MM.1S (cell line): Measurements from ENCODE around the gene TRAM2.

Experiments used
- DNase-seq: peaks from one replicate; pipeline ENCODE4 v3.0.0-alpha.2; 2015
- H2AFZ ChIP-seq: fragments of 300-600 bp; sonication (generic); 2 replicates; pipeline ENCODE4 v1.6.0; 2016; ENCODE audit warnings: antibody characterized with exemption, low read length
- H3F3A ChIP-seq: fragments of 300-600 bp; sonication (generic); 2 replicates; pipeline ENCODE4 v1.6.1; 2016; ENCODE audit warnings: mild to moderate bottlenecking, antibody characterized with exemption, low read length, moderate library complexity, mixed read lengths; ENCODE audit not compliant: insufficient read depth
- H3K27ac ChIP-seq: fragments of 300-600 bp; sonication (generic); 2 replicates; pipeline ENCODE4 v1.5.1; 2016; ENCODE audit warnings: mild to moderate bottlenecking, low read length
- H3K27me3 ChIP-seq: fragments of 300-600 bp; sonication (generic); replicated peaks from 2 replicates; pipeline ENCODE4 v1.6.0; 2016; ENCODE audit warnings: low read length; ENCODE audit not compliant: insufficient read depth
- H3K36me3 ChIP-seq: fragments of 300-600 bp; sonication (generic); replicated peaks from 2 replicates; pipeline ENCODE4 v1.6.1; 2016; ENCODE audit warnings: mild to moderate bottlenecking, low read length, mixed read lengths; ENCODE audit not compliant: insufficient read depth
- H3K4me1 ChIP-seq: fragments of 300-600 bp; sonication (generic); 2 replicates; pipeline ENCODE4 v1.6.1; 2016; ENCODE audit warnings: low read length, mixed read lengths
- H3K4me2 ChIP-seq: fragments of 300-600 bp; sonication (generic); 2 replicates; pipeline ENCODE4 v1.6.0; 2016; ENCODE audit warnings: low read depth, low read length
- H3K4me3 ChIP-seq: fragments of 300-600 bp; sonication (generic); 2 replicates; pipeline ENCODE4 v1.5.1; 2016; ENCODE audit warnings: low read length, mixed read lengths
- H3K79me2 ChIP-seq: fragments of 300-600 bp; sonication (generic); 2 replicates; pipeline ENCODE4 v1.6.1; 2016; ENCODE audit warnings: mixed run types, low read length, mixed read lengths
- H3K9ac ChIP-seq: fragments of 300-600 bp; sonication (generic); 2 replicates; pipeline ENCODE4 v1.6.1; 2016; ENCODE audit warnings: low read length, mixed read lengths
- H3K9me2 ChIP-seq: fragments of 300-600 bp; sonication (generic); replicated peaks from 2 replicates; pipeline ENCODE4 v1.6.1; 2016; ENCODE audit warnings: mild to moderate bottlenecking, low read length, mixed read lengths; ENCODE audit not compliant: insufficient read depth
- H3K9me3 ChIP-seq: fragments of 300-600 bp; sonication (generic); replicated peaks from 2 replicates; pipeline ENCODE4 v1.6.1; 2016; ENCODE audit warnings: mild to moderate bottlenecking, low read length, mixed read lengths; ENCODE audit not compliant: insufficient read depth
- H4K20me1 ChIP-seq: fragments of 300-600 bp; sonication (generic); 2 replicates; pipeline ENCODE4 v1.6.1; 2016; ENCODE audit warnings: mild to moderate bottlenecking, low read length, moderate library complexity, mixed read lengths; ENCODE audit not compliant: insufficient read depth
- CTCF ChIP-seq: fragments of 300-600 bp; sonication (generic); IDR thresholded peaks from 2 replicates; pipeline ENCODE4 v1.5.1; 2016; ENCODE audit warnings: antibody characterized with exemption, low read length, mixed read lengths
- EZH2 ChIP-seq: fragments of 300-600 bp; sonication (generic); optimal IDR thresholded peaks from 2 replicates; pipeline ENCODE3; 2017; ENCODE audit warnings: low read depth, mild to moderate bottlenecking, antibody characterized with exemption, low read length, mixed read lengths
- EZH2phosphoT487 ChIP-seq: fragments of 300-600 bp; sonication (generic); IDR thresholded peaks from 2 replicates; pipeline ENCODE4 v1.6.1; 2018; ENCODE audit warnings: antibody characterized with exemption, low read length

The TRAM2 gene

GRCh38 chr6:52552278-52552643 lies 24.6 kb downstream of the TRAM2 start:
- peaks cover 100% of the 10 kb centered on the region for H3K79me2 ChIP-seq

GRCh38 chr6:52551483-52552277 lies 25.2 kb downstream of the TRAM2 start:
- Histone ChIP-seq H3K27ac (peak overlapping the region; percentile 94), H3K9ac (peak overlapping the region; percentile 66), H3K36me3 (no peaks in the 10 kb centered on the region; the same call in 1 of the 2 replicates), H3K79me2 (peaks cover 100% of the 10 kb centered on the region), H4K20me1 (no peaks in the 10 kb centered on the region), H3K9me3 (no peaks in the 10 kb centered on the region), H3K4me1 (peaks cover 92% of the 10 kb centered on the region), H3K9me2 (no peaks in the 10 kb centered on the region), H3K4me3 (peak overlapping the region; percentile 19; the same call in 1 of the 2 replicates), H3K4me2 (peak overlapping the region; percentile 78), H2AFZ (no peak overlapping the region), H3K27me3 (no peaks in the 10 kb centered on the region), H3F3A (peaks cover 79% of the 10 kb centered on the region)
- DNase-seq, result no peak
- TF ChIP-seq EZH2phosphoT487 (no peak), CTCF (no peak), EZH2 (no peak)

More at GRCh38 chr6:52552278-52552643, 24.6 kb downstream of the TRAM2 start:
- Histone ChIP-seq H2AFZ (no peak overlapping the region), H3K9ac (peak overlapping the region; percentile 66), H3K4me2 (peak overlapping the region; percentile 78), H3K4me3 (peak overlapping the region; percentile 19), H3K4me1 (peaks cover 92% of the 10 kb centered on the region), H3K9me3 (no peaks in the 10 kb centered on the region), H3K27me3 (no peaks in the 10 kb centered on the region), H3K27ac (peak overlapping the region; percentile 94), H3K9me2 (no peaks in the 10 kb centered on the region), H3F3A (peaks cover 75% of the 10 kb centered on the region), H4K20me1 (no peaks in the 10 kb centered on the region), H3K36me3 (no peaks in the 10 kb centered on the region; the same call in 1 of the 2 replicates)
- no peak for TF ChIP-seq CTCF
- TF ChIP-seq EZH2phosphoT487, result no peak
- TF ChIP-seq EZH2, result no peak
- DNase-seq, result peak; percentile 83

- no peak overlapping the region for H3K9ac ChIP-seq
Observed at GRCh38 chr6:52550870-52551269, 26.0 kb downstream of the TRAM2 start.

More at GRCh38 chr6:52550870-52551269, 26.0 kb downstream of the TRAM2 start:
- Histone ChIP-seq H3K9me3 (no peaks in the 10 kb centered on the region), H3K27me3 (no peaks in the 10 kb centered on the region), H3K27ac (peak overlapping the region; percentile 94; the same call in 1 of the 2 replicates), H3K9me2 (no peaks in the 10 kb centered on the region), H3K4me1 (peaks cover 94% of the 10 kb centered on the region), H3K36me3 (no peaks in the 10 kb centered on the region; the same call in 1 of the 2 replicates), H3K4me2 (peak overlapping the region; percentile 78; the same call in 1 of the 2 replicates), H3K79me2 (peaks cover 100% of the 10 kb centered on the region), H3F3A (peaks cover 86% of the 10 kb centered on the region), H3K4me3 (no peak overlapping the region), H2AFZ (no peak overlapping the region), H4K20me1 (no peaks in the 10 kb centered on the region)
- DNase-seq, result no peak
- TF ChIP-seq EZH2phosphoT487 (no peak), EZH2 (no peak), CTCF (no peak)
